ENCODE data around the gene PICALM.
"Not testable (repeated sequence)": the region's sequence is repeated elsewhere in the genome, so short reads cannot be mapped to it uniquely, and the experiment has no call there.

Gene PICALM

DNA sequence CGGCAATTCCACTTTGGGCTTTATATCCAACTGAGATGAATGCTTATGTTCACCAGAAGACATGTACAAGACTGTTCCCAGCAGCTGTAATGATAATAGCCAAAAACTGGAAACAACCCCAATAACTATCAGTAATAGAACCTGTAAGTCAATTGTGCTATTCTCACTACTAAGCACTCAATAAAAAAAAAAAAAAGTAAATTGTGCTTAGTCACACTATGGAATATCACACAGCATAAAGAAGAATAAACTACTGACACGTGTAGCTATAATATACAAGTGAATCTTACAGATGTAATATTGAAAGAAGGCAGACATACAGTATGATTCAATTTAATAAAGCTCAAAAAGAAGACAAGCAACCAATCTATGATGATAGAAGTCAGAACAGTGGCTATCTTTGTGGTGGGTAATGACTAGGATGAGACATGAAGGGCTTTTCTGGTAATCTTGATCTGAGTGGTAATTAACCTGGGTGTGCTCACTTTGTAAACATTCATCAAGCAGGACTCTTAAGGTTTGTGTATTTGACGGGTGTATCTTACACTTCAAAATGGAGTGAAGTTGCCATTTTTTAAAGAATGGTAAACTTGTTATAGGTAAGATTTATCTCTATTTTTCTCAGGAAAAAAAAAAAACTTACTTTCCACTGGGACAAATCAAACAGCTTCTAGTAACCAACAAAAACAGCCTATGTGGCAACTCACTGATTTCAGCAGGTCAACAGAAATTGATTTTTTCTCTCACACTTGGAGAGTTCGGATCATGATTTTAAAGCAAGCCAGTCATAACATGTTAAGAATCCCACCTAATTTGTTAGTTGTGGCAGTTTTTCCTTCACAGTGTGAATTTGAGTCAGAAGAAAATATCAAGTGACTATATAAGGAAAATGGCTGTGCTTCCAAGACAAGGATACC is 129.5 kb downstream of the PICALM start:
- no peak for DNase-seq (ENCODE audit: low read depth)
- TF ChIP-seq CTCF (IDR thresholded peaks at IDR 0.05; ENCODE audit: insufficient read depth, low read depth, low read length, missing control alignments): no peak
- H3K4me3 ChIP-seq (ENCODE audit: low read depth, low read length): no peak overlapping the region

DNA sequence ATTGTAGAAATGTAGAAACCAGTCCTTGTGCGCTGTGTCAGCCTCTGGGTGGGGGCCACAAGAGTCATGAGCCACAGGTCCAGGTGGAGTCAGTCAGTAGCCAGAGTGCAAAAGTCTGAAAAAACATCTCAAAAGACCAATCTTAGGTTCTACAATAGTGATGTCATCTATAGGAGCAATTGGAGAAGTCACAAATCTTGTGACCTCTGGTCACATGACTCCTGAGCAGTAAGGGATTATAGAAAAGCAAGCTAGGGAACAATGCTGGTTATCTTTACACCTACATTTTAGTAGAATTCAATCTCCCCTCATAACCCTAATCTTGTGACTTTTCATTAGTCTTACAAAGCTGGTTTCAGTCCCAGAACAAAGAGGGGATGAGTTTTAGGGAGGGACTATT is 131.0 kb downstream of the PICALM start:
- no peak for TF ChIP-seq CTCF (IDR thresholded peaks at IDR 0.05; ENCODE audit: insufficient read depth, low read depth, low read length, missing control alignments)
- no peak overlapping the region for H3K4me3 ChIP-seq (ENCODE audit: low read depth, low read length)
- no peak for DNase-seq (ENCODE audit: low read depth)

DNA sequence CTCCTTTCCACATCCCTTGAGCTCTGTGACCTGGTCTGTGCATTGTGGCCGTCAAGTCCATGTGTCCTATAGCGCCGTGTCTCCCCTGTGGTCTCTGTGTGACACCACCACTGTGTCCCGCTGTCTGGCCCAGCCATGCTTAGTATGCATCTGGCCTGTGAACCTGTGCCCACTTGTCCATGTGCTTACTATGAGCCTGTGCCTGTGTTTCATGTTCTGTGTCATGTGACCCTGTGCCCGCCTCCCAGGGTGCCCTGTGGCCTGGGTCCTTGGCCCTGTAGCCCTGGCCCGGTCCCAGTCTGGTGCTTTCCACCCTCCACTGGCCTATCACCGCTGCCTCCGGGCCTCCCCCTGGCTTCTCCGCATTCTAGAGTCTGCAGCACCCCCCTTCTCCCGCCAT is 133.1 kb downstream of the PICALM start:
- no peak overlapping the region for H3K4me3 ChIP-seq (ENCODE audit: low read depth, low read length)
- no peak for TF ChIP-seq CTCF (IDR thresholded peaks at IDR 0.05; ENCODE audit: insufficient read depth, low read depth, low read length, missing control alignments)
- no peak for DNase-seq (ENCODE audit: low read depth)

GRCh38 chr11:85934596-85935169 is 134.2 kb downstream of the PICALM start:
- no peak for TF ChIP-seq CTCF (IDR thresholded peaks at IDR 0.05; ENCODE audit: insufficient read depth, low read depth, low read length, missing control alignments)
- H3K4me3 ChIP-seq (ENCODE audit: low read depth, low read length): no peak overlapping the region
- no peak for DNase-seq (ENCODE audit: low read depth)

- DNase-seq (ENCODE audit: low read depth): no peak
- TF ChIP-seq CTCF (IDR thresholded peaks at IDR 0.05; ENCODE audit: insufficient read depth, low read depth, low read length, missing control alignments): no peak
- H3K4me3 ChIP-seq (ENCODE audit: low read depth, low read length): no peak overlapping the region
Measured at GRCh38 chr11:85930879-85931366, 138.0 kb downstream of the PICALM start.

DNA sequence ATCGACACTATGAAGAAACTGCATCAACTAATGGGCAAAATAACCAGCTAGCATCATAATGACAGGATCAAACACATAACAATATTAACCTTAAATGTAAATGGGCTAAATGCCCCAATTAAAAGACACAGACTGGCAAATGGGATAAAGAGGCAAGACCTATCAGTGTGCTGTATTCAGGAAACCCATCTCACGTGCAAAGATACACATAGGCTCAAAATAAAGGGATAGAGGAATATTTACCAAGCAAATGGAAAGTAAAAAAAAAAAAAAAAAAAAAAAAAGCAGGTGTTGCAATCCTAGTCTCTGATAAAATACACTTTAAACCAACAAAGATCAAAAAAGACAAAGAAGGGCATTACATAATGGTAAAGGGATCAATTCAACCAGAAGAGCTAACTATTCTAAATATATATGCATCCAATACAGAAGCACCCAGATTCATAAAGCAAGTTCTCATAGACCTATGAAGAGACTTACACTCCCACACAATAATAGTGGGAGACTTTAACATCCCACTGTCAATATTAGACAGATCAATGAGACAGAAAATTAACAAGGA is 142.2 kb downstream of the PICALM start:
- H3K4me3 ChIP-seq (ENCODE audit: low read depth, low read length); DNase-seq (ENCODE audit: low read depth): not testable (repeated sequence)

DNA sequence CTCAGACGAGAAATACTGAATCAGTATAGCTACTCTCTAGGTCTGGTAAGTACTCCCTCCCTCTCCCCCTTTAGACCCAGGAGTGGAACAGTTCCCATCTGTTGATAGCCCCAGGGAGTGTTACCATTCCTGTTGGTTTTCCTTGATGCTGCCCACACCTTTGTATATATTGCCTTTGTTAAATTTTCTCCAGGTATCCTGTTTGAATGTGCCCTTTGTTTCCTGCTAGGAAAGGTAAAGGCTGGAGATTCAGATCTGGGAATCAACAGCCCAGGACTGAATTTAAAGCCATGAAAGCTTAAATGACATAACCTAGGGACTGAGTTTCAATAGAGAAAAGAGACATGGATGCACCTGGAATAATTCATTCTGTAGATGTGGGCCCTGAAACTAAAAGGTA is 145.4 kb downstream of the PICALM start:
- no peak for TF ChIP-seq CTCF (IDR thresholded peaks at IDR 0.05; ENCODE audit: insufficient read depth, low read depth, low read length, missing control alignments)
- no peak for DNase-seq (ENCODE audit: low read depth)
- H3K4me3 ChIP-seq (ENCODE audit: low read depth, low read length): no peak overlapping the region
